Amniotic epithelial cell (primary cell): ENCODE data around the gene DOCK9.
A peak's percentile ranks its signal among the peaks of the same experiment; 100 is the strongest.
"Not testable (repeated sequence)": the region's sequence is repeated elsewhere in the genome, so short reads cannot be mapped to it uniquely, and the experiment has no call there.

Source experiments
- DNase-seq: peaks from one replicate; pipeline ENCODE4 v3.0.0-alpha.2; 2010; ENCODE audit warnings: low read depth

Gene DOCK9

DNA sequence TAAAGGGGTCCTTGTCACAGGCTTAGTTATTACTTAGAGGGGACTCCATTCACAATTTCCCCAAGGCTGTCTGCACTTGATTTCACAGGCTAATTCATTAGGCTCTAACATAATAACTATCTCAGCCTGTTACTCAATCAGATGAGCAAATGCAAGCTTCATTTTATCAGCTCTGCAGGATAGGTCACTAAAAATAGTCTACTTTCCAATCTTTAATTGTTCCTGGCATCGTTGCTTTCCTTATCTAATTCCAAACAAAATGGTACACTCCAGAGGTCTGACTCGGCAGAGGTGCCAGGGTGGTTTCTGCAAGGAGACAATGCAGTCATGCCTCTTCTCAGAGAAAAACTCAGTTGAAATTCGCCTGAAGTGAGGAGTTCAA lies 155.6 kb downstream of the DOCK9 start:
- DNase-seq, result peak; percentile 85

DNA sequence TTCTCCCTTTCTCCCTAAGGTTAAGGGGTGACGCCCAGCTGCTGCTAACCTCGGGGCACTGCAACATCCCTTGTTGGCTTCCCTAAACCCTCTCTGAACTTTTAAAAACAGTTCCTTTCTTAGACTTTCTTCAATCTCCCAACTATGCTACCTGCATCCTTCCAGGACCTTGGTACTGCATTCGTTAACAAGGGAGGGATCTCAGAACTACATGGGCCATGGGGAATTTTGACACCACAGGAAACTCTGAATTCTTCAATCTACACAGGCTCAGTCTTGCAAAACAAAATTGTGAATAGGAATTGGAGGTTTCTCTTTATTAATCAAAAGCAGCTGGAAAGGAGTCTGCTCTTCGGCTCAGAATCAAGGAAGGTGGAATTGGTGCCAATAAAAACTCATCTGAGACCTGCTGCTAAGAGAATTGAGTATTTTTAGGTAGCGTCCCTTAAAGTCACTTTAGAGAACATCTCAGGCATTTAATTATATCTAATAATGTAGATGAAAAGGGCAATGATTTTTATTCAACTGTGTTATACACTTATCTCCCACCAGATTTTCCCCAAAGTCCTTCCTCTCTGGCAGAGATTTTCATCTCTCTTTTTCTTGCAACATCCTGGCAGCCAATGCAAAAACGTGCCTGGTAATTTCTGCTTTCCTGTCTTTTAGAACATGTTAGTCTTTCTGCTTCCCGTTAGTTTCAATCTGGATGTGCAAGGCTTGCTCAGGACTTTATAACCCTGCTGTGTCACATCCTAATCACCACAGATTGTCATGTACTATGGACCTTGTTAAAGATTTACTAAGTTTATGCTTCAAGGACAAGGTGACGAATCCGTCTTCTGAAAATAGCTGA lies 156.3 kb downstream of the DOCK9 start:
- peak; percentile 25 for DNase-seq

DNA sequence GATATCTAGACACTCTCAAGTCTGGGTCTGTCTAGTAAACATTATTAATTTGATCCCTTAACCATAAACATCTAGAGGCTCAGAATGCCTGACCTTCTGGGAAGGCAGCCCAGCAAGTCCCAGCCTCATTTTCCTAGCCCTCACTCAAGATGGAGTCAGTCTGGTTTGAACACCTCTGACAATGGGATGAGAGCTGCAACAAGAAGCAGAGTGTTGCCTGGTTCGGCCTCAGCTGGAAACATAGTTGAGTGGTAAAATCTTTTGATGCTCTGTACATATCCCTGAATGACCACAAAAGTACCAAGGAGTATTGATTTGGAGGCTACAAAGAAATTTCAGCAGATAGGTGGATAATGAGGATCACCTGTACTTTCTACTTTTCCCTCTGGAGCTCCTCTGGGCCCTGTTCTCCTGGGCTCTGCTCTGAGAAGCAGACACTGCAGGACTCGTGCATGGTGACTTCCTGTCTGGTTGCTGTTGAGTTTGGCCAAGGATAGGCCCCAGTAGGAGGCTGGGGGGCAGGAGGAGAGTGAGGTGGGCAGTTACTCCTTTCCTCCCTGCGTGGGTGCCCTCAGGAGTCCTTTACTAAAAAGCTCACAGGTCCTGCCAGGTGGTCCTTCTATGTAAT lies 157.0 kb downstream of the DOCK9 start:
- DNase-seq, result no peak

DNA sequence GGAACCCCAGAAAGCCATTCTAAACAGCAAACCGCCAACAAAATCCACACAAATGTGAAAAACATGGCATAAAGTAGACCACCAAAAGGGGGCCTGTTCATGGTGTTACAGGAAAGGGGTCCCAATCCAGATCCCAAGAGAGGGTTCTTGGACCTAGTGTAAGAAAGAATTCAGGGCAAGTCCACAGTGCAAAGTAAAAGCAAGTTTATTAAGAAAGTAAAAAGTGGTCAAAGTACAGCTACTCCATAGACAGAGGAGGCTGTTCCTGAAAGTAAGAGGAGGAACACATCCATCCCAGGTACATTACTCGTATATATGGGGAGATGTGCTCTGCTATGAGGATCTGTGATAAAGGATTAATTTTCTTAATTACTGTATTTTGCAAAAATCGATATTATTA lies 157.6 kb downstream of the DOCK9 start:
- no peak for DNase-seq

DNA sequence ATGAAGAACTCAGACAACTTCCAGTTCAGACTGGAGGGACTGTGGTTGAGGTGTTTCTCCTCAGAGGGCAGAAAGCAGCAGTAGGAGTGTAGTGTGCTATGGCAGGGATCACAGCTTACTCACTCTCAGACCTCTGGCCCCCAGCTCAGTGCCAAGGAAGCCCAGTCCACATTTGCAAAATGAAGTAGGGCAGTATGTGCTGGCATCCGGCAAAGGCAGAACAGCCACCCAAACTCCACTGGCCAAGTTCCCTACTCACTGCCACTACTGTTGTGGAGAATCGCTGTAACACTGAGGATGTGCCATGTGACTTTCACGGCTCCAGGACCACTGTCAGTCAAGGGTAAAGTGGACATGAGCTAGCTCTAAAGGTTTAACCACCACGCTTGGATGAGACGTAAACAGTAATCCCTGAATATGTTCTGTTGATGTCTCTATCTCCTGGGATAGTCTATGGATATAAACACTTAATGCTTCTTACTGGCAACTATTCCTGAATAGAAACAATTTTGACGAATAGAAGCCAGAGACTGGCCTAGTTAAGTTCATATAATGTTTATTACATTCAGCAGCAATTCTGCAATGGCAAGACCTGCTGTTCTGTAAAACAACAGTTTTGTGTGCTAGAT lies 158.4 kb downstream of the DOCK9 start:
- DNase-seq, result no peak

DNA sequence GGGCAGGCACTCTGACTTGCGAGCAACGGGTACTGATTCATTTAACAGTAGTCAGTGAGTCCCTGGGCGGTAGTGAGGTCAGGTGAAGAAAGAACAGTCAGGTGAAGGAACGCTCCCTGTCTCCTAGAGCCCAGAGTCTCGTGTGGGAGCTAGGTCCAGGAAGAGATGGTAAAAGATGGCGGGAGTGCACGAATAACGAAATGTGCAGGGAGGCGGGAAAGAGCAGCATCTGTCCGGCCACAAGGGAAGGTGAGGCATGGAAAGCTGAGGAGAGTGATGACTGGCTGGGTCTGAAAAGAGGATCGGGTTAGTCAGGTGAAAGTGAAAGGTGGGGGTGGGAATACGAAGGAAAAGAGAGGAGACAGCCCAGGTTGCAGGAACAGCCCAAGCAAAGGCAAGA lies 161.5 kb downstream of the DOCK9 start:
- DNase-seq, result no peak

DNA sequence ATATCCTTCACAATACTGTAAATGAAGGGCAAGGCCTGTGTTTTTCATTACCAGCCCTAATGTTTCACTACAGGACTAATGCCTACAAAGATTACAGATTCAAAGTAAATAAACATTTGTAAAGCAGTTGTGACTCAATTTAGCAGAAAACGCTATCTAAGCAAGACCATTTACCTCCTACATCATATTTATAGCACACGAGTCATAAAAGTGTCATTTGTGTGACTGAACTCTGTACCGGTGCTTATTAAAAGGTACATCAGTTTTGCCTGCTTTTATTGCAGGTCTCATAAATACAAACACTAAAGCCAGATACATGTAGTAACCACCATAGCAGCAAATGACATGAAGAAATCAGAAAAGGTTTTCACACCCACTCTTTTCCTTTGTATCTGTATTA lies 163.9 kb downstream of the DOCK9 start:
- no peak for DNase-seq

DNA sequence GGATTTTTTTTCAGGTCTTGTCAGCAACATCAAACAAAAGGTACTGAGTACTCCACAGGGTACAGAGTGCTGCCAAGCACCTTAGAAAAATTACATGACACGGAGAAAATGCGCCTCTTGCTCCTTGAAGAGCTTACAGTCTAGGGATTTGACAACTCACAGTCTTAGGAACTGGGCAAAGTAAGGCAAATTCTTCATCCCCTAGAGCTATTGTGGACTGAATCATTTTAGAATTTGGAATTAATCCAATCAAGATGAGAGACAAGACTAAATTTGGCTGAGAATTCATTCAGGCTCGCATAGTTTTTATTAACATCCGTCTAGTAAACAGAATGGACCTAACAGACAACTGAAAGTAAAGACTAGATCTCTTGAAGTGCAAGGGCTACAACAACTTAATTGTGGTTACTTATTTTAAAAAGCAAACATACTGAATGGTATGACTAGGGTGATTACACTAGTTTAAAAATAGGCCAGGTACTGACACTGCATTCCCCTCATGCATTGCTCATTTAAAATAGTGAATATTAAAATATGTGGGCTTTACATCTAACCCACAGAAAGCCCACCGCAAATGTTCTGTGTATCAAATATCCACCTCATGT lies 165.6 kb downstream of the DOCK9 start:
- not testable (repeated sequence) for DNase-seq

DNA sequence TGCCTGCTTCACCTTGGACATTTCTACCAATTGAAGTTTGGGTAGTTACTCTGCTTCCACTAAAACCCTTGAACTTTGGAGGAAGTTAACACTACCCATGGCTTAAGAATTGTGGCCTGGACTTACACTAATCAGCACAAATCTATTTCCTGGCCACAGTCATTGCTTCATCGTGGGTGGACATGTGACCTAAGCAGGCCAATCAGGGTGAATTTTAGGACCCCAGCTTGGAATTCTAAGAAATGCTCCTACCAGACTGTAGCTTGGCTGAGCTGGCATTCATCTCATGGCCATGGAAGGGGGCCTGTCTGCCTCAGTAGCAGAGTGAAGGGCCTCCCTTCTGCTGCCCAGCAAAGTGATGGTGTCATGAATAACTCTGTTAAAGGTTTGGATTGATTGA lies 167.1 kb downstream of the DOCK9 start:
- peak; percentile 21 for DNase-seq

DNA sequence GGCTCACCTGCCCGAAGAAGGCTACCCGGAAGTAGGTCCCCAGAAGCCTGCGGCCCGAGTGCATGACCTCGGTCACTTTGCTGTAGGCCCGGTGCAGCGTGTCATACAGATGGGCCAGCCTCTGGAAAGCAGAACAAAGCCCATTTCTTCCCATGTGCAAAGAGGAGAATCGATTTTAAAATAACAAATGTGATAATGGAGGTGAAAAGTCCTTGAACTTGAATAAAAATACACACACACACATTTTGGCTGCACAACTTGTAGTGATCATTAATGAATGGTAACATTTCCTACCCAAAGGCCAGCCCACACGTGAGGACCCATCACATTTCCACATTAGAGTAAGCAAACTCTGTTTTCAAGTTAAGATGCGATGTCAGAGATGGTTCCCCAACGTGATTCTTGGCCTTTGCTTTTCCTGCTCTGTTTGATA lies 168.5 kb downstream of the DOCK9 start:
- DNase-seq, result no peak

DNA sequence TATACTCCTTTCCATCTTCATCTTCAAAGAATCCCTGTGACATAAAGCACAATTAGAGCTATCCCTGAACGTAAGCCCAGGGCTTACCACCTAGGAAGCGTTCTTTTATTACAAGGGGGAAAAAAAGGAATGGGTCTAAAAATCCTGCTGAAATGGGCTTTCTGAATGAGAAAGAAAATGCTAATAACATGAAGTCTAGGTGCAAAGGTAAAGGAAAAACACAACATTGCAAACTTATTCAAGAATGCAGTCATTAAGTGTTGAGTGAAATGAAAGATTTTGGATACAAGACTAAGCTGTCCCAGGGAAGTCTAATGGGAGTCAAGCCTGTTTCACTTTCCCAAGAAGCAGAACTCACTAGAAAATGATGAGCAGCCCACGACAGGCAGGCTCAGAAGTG lies 170.1 kb downstream of the DOCK9 start:
- DNase-seq, result no peak

DNA sequence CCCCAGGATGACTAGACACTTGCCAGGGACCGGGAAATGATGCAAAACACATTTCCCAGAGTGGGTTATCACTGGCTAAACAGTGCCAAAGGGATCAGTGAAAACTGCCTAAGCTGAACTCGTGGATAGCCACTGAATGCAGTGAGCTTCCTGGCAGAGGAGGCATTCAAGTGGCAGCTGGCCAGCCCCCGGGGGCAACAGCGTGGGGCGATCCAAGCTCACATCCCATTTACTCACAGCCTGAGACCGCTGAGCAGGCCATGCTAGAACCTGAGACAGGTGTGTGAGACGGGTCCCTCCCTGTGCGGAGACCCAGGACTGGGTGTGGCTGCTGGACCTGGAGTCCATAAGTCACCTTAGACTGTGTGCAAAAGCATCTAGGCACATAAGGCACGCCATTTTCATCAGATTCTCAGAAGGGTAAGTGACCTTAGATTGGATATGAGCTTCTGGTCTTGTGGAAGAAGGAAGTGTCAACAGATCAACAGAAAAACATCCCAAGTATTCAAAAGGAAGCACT lies 173.5 kb downstream of the DOCK9 start:
- no peak for DNase-seq

DNA sequence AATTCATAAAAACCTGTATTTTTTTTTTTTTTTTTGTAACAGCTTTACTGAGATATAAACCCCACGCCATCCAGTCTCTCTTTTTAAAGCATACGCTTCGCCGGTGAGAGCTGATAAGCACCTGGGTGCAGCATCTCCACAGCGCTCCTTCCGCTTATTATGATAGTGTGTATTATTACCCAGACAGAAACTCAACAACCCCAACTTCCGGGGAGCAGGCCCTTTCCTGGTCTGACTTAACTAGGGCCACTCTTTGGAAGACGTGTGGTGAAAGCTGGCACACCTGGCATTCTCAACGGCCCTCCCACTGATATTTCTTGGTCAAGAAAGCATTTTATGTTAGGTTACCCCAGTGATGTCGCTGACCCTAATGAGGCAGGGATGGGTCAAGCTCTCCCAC lies 173.9 kb downstream of the DOCK9 start:
- no peak for DNase-seq

DNA sequence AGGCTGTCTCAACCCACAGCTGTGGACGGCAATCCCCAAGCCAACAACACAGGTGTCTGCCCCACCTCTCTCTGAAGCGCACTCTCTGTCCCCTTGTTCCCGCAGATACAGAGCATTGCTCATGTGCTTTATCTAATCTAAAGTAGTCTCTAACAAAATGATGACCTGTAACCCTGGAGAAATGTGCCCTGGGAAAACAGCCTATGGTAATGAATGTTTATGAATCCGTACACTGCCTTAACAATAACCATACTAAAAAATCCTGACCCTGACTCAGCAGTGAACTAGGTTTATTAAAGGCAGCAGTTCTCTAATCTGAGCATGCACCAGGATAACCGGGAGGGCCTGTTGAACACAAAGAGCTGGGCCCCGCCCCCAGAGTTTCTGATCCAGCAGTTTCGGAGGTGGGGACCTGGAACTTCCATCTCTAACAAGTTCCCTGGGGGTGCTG lies 174.7 kb downstream of the DOCK9 start:
- no peak for DNase-seq

DNA sequence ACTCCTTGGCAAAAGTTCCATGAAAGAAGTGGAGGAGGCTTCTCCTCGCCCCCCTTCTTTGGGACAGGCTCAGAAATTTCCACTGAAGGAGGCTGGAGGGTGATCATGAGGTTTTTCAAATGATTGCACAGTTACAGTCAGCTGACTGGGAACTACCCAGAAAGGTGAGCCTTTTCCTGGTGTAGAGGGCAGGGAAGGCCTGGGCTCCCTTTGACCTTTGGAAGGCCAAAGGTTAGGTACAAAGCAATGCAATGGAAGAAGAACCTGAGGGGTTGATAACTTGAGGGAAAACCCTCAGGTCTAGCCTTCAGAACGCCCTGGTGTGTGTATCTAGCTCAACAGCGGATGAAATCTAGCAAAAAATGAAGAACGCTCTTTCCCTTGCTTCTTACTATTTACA lies 175.3 kb downstream of the DOCK9 start:
- no peak for DNase-seq

DNA sequence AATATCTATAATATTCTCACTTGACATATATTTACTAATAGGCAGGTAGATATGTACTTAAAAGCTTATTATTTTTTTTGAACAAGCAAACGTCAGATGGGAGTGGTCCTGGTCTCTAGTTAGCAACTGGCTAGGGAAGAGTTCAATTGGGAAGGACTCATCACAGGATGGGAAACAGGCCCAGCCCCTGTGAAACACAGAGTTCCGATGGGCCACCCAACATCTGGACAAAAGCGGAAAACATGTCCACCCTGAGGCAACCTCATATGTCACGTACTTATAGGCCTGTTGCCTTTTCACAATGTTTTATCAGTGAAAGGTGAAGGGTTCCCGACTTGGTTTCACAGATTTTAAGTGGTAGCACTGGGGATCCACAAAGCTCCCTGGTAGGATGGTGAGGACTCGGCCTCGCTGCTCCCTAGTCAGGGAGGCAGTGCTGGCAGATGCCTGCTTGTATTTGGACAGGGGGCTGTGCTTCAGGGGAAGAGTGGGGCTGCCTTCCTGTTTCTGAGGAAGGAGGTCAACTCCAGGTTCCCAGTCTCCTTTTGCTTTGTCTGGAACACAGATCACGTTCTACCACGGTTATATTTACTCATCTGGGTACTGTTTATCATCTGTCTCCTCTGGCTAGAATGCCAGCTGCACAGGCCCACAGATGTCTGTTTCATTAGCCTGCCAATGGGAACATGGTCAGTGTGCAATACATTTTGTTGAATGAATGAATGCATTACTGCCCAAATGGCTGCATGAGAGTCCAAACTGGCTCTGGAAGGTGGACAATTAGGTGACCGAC lies 176.0 kb downstream of the DOCK9 start:
- no peak for DNase-seq

DNA sequence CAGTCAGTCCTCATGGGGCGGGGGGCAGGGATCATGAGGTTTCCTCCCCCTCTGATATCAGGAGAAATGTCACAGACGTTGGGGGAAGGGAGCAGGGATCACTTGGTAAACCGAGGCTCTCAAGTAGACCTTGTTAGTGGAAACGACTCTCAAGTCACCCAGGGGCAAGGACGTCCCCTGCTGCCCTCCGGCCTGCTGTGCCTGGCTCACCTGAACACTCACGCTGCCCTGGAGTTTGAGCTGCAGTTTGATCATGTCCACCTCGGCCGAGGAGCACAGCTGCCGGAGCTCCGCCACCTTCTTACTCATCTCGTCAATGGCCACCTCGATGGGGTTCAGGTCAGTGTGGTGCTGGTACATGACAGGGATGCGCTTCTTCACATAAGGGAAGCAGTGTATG lies 177.8 kb downstream of the DOCK9 start:
- no peak for DNase-seq

DNA sequence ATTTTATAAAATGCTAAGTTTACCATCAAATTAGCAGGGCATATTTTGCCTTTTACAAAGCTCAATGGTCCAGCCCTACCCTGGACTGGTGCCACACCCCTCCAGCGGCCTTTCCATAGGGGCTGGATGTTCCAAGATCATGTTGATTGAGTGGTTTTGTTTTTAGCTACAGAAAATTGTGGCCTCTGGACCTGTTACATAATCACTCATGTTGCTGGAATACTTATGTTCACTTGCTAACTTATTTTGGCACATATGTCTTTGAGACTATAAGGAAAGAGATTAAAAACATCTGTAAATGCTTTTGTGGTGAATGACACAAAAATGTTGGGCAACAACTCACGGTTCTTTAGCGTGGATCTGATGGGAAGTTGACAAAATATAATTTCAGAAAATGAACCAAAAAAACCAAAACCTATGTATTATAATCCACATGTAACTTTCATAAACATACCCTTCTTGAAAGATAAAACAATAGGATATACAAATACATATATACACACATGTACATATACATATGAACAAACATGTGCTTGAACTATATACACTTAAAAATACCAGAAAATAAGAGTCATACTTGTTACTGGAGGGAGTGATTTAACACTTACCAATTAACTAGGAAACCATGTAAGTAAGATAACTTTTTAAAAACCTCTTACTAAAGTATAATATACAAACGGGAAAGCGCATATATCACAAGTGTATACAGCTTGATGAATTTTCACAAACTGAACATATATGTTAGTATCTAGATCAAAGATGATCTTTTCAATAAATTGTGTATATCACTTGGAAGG lies 178.8 kb downstream of the DOCK9 start:
- DNase-seq, result peak; percentile 69

DNA sequence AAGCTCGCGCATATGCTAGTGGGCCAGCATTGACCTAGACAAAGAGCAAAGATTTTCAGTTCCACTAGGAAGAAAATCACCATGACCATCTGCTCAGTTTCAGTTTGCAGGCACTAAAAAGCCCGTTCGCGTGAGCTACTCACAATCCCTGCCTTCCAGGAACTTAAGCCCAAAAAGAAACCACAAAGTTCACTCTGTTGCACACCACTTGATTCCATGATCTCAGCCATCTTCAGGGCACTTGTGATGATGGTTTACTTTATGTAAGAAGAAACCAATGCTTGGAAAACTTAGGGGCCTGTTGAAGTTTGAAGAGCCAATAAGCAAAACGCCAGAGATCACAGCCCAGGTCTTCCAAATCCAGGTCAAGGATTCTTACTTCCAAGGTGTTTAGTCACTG lies 180.4 kb downstream of the DOCK9 start:
- peak; percentile 21 for DNase-seq

DNA sequence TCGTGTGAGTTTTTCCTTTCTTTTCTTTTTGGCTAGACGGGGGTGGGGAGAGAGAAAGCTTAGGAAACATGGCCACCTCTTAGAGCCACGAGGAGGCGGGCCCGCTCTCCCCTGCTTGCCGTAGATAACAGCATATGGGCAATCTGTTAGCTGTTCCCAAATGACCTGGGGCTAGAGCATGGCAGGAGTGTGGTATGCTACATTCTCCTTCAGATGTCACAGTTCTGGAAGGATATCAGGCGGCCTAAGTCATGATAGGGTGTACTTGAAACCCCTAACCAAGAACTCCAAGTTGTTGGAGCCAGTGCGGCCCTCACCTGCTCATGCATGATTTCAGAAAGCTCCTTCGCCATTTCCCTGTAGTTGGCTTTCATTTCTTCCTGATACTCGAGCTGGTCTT lies 181.1 kb downstream of the DOCK9 start:
- DNase-seq, result no peak

DNA sequence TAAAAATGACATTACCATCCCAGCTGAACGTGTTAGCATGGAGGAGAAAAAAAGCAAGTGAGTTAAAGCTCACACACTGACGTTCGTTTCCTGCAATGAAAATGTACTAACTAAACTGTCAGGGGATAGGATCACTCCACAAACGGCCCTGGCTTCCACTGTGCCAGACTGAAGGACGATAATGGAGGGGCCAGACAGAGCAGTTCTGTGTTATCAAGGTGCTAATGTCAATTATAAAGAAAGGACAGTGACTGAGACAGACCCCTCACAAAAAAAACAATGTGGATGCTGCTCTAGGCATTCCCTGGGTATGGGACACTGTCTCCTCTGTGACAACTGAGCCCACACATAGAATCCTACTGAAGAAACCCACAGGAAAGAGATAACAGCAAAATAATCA lies 181.7 kb downstream of the DOCK9 start:
- DNase-seq, result no peak
